HTERT RPE-1 (cell line): ENCODE data around the gene TRMT44.

ENCODE experiments used
- in situ Hi-C: fragments of 300-500 bp; cut with MboI; formaldehyde crosslinking; loops from 4 replicates; pipeline ENCODE4 v1.14.3; 2020; ENCODE audit warnings: low sequenced_read_pairs

TRMT44 gene, protein sequence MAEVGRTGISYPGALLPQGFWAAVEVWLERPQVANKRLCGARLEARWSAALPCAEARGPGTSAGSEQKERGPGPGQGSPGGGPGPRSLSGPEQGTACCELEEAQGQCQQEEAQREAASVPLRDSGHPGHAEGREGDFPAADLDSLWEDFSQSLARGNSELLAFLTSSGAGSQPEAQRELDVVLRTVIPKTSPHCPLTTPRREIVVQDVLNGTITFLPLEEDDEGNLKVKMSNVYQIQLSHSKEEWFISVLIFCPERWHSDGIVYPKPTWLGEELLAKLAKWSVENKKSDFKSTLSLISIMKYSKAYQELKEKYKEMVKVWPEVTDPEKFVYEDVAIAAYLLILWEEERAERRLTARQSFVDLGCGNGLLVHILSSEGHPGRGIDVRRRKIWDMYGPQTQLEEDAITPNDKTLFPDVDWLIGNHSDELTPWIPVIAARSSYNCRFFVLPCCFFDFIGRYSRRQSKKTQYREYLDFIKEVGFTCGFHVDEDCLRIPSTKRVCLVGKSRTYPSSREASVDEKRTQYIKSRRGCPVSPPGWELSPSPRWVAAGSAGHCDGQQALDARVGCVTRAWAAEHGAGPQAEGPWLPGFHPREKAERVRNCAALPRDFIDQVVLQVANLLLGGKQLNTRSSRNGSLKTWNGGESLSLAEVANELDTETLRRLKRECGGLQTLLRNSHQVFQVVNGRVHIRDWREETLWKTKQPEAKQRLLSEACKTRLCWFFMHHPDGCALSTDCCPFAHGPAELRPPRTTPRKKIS

GRCh38 chr4:8440492-8441311 lies at the start of gene TRMT44, which contains the start of gene ACOX3:
Gene TRMT44, plus strand, starts transcription at chr4:8440777. Its CDS starts 46 bp downstream, at chr4:8440823.
Gene ACOX3, minus strand, starts transcription at chr4:8440723. Its CDS starts 24,202 bp downstream, at chr4:8416521.
- in situ Hi-C loops = no loop called here

DNA sequence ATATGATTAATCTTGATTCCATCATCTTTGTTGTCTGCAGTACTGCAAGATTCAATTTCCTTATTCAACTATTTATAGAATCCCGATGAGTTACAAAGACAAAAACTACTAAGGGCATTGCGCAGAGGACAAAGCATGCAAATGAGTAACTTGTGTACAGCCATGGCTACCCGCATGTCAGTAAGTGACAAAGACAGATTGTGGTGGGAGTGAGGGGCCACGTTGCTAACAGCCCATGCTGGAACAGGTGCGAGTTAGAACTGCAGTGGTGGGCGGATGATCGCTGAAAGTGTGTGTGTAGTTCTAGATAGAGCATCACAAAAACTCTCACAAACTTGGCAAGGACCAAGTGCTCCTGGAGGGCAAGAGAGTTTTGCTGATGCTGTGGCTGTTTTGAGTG lies 49.5 kb upstream of the TRMT44 start:
- in situ Hi-C loops = no loop called here

DNA sequence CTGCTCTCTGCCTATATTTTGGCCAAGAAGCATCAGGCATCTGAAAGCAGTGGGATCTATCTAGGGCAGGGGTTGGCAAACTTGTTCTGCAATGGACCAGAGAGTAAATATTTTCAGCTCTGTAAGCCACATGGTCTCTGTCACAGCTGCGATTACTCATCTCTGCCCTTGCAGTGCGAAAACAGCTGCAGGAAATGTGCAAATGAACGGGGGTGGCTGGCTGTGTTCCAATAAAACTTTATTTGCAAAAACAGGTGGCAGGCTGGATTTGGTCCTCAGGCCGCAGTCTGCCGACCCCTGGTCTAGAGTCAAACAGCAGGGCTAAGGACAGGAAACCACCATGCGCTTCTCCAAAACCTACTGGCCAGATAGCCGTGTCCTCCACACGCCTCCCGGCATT lies 48.6 kb upstream of the TRMT44 start:
- in situ Hi-C loops = no loop called here

DNA sequence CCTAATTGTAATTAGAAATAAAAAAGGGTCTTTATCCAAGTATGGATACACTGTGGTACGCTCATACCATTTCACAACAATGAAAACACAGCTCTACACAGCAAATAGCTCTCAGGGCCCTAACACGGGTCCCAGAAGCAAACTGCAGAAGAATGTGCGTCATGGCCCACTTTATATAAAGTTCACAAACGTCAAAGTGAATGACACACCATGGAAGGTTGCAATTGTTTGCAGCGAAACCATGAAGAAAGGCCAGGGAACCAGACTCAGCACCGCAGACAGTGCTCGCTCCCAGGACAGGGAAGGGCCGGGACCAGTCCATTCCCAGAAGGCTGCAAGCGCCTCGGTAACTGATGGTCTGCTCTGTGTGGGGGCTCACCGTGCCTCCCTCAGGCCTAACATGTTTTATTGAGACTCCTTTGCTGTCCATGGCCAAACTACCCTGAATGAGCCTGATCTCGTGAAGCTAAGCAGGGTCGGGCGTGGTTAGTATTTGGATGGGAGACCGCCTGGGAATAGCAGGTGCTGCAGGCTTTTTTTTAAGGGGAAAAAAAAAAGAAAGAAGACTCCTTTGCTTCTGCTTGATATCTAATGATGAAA lies 47.9 kb upstream of the TRMT44 start:
- in situ Hi-C loops = no loop called here

DNA sequence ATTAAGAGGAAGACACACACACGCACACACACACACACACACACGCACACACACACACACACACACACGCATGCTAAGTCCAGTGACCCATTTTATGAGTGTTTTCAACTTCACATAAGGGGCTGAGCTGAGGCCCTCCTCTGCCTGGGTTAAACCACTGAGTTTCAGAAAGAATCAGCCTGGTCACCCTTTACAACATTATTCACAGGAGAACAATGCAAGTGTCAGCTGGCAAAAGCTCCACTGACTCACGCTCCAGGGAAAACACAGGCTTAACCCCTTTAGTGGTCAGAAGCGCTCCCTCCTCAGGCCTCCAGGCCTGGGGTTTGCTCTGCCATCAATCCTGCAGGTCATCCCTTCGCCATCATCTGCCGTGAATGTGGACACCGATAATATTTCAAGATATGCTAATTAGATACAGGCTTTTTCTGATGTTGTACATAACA lies 47.0 kb upstream of the TRMT44 start:
- in situ Hi-C loops = no loop called here

GRCh38 chr4:8394061-8394519 lies 46.5 kb upstream of the TRMT44 start:
- in situ Hi-C loops = no loop called here

DNA sequence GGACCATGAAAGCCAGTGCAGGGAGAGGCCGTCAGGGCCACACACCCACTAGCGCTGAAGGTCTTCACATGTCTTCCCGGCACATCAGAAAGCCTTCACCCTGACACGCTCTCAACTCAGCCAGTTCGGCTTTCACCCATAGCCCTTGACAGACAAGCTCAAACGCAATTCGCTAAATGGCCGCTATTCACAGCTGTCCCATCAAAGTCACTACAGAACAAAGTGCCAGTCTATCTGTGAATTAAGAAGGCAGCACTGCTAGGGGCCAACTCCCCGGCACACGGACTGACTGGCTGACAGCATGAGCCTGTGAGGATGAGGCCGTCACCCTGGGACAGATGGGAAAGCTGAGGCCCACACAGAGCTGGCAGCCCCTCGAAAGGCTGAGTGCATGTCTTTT lies 45.8 kb upstream of the TRMT44 start:
- in situ Hi-C loops = no loop called here

- in situ Hi-C loops = no loop called here
Measured at GRCh38 chr4:8395504-8396296, 44.9 kb upstream of the TRMT44 start.

DNA sequence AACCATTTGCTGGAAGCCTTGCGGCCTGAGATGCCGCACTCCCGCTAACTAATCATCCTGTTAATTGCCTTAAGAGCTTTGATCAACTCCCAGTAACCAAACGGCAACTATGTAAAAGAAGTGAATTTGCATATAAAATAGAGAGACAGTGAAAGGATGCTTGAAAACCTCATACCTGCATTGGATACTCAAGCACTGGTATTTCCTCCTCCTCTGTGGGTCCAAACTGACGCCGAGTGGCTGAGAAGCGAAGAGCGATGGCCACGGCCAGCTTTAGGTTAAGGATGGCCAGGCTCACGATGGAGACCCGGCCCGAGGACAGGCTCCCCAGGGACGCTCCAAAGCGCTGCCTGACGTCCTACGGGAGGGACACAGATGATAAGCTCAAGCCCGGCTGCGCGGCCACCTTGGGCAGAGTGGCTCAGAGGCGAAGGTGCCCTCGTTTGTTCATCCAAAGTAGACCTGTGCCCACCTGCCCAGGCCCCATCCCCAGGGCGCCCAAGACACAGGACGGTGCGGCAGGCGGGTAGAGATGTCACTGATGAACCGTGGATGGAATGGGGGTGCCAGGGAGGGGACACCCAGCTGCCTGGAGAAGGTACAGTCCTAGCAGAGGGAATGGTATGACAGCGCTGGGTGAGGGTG lies 43.7 kb upstream of the TRMT44 start:
- in situ Hi-C loops = no loop called here

DNA sequence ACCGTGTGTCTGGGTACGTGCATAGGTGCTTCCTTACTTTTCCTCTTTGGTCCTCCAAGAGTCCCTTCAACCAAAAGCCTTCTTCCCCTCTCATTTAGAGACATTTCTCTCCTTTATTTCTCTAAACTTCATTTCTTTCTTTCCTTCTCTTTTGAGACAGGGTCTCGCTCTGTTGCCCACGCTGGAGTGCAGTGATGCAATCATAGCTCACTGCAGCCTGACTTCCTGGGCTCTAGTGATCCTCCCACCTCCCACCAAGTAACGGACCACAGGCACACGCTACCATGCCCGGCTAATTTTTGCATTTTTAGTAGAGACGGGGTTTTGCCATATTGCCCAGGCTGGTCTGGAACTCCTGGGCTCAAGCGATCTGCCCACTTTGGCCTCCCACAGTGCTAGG lies 42.2 kb upstream of the TRMT44 start:
- in situ Hi-C loops = no loop called here

DNA sequence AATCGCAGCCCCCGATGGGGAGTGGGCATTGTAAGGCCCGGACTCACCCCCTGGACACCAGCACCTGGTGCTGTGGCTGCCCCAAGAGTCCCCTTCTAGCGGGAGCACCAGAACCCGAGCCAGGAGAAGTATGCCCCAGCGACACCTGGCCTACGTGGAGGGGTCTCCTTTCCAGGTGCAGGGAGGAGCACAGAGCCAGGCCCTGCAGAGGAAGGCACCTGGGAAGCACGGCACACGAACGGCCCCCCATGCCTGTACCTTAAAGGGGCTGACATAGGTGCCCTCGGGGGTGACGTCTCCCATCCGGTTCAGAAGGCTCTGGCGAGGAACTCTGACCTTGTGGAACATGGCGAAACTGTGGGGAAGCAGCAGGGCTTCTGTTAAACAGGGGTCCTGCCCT lies 41.3 kb upstream of the TRMT44 start:
- in situ Hi-C loops = no loop called here

DNA sequence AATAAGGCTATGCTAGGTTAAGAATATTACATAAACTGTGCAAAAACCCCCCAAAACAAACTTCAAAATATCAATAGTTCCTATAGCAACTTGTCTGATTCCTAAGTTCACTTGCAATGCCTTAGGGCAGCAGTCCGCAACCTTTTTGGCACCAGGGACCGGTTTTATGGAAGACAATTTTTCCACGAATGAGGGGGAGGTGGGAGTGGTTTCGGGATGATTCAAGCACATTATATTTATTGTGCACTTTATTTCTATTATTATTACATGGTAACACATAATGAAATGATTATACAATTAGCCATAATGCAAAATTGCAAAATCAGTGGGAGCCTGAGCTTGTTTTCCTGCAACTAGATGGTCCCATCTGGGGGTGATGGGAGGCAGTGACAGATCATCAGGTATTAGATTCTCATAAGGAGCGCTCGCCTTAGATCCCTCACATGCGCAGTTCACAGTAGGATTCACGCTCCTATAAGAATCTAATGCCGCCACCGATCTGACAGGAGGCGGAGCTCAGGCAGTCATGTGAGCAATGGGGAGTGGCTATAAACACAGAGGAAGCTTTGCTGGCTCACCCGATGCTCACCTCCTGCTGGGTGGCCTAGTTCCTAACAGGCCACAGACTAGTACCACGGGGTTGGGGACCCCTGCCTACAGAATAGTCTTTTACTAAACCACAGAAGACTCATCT lies 39.8 kb upstream of the TRMT44 start:
- in situ Hi-C loops = loop anchor here (25.0 kb wide), 1 partner anchor 163 kb away; no protein-coding TSS in a partner anchor

GRCh38 chr4:8401665-8402064 lies 38.9 kb upstream of the TRMT44 start:
- in situ Hi-C loops = loop anchor here (25.0 kb wide), 1 partner anchor 164 kb away; no protein-coding TSS in a partner anchor

GRCh38 chr4:8402181-8402597 lies 38.4 kb upstream of the TRMT44 start:
- in situ Hi-C loops = loop anchor here (25.0 kb wide), 1 partner anchor 165 kb away; no protein-coding TSS in a partner anchor

GRCh38 chr4:8402640-8403039 lies 37.9 kb upstream of the TRMT44 start:
- in situ Hi-C loops = loop anchor here (25.0 kb wide), 1 partner anchor 165 kb away; no protein-coding TSS in a partner anchor

DNA sequence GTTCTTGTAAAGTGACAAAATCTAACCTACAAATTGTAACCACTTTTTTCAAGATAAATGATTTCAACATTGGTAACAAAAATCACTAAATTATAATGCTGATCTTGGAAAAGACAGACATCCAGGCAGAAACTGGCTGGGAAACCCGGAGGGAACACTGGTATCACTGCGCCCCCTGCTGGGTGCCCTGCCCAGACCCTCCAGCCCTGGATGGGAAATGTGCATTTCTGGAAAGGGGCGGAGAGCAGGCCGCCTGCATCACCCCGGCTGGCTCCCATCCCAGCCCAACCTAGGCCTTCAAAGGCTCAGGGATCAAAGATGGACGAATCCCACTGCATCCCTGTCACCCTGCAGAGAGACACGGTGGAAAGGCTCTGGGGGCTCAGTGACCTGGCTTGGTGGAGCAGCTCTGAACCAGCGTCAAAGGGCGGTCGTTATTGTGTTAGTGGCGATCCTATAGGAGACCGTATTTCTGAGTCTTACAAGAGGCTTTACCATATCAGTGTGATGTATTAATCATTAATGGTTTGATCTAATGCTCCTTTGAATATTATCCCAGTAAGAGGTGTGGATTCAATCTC lies 37.3 kb upstream of the TRMT44 start:
- in situ Hi-C loops = loop anchor here (25.0 kb wide), 1 partner anchor 166 kb away; no protein-coding TSS in a partner anchor

GRCh38 chr4:8403976-8404375 lies 36.6 kb upstream of the TRMT44 start:
- in situ Hi-C loops = loop anchor here (25.0 kb wide), 1 partner anchor 167 kb away; no protein-coding TSS in a partner anchor
